NCI-H1105 (cell line): ENCODE results near the gene MEF2C.

Experiments used
- DNase-seq: peaks from one replicate; lab custom pipeline; 2025; lab: John Stamatoyannopoulos, UW

The MEF2C gene

DNA sequence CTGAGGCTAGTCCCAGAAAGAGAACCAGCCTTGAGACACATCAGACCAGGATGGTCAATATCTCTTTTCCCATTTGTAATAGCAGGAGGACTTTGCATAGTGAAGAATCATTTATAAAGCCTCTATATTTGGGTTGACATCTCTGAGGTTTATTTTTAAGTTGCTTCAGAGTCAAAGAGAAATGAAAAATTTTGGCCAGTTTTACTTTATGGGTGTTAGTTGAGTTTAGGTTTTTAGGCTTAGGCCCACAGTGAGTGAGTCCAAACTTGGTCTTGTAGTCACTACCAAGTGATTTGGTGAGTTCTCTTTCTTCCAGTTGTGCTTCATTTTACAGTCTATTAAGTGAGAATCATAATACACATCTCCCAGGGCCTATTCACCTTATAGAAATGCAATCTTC, 5.3 kb upstream of the MEF2C start:
- no peak for DNase-seq

DNA sequence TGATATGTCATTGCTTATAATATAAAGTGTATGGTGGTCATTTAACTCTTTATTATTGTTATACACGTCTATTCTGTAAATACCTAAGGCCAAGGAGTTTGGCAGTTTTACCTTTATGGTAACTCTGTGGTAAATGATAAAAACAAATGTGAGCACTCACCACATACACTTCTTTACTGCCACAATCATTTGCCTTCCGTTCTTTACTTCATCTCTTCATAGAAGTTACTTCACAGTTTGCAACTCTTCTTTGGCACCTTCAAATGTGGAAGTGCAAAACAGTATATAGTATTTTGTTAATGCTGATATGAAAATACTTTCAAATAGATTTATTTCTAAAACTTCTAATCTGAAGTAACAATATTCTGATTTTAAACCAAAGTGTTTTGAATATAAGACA, 4.4 kb upstream of the MEF2C start:
- DNase-seq: no peak

DNA sequence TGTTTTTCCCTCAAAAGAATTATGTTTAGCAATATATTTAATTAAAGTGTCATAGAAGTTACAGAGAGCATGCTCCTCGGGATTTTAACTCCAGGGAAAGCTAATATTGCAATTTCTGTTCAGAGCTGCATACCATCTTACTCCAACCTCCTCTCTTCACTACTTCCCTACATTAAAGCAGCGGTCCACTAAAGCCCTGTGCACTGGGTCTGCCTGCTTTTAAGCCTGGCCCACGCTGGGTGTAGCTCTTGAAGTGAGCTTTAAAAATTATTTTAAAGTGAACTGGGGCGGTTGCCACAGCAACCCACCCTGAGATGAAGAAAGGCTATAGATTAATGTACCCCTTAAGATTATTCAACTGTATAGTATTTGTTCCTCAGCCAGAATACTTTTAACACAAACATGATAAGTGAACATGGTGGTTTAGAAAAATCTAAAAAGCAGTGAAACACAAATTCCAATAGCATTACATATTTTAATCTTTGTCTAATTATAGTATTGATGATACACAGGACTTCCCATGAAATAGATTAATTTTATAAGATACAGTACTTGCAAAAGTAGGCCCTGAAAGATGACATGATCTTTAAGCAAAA, 3.9 kb upstream of the MEF2C start:
- no peak for DNase-seq

DNA sequence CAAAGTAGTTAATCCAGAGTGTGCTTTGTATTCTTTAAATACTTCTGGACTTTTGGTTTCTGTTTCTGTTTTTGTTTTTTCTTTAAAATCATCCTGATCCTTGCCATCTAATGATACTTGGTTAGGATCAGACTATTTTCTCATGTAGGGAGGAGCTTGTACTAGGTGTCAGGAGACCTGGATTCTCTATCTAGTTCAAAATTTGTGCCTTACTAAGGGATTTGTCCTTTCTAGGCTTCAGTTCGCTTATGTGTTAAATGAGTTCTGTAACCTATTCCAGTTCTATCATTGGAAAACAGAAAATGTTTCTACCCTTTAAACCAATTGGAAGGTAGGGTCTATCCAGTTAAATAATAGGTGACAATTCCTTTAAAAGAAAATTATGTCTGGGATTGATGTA, 3.3 kb upstream of the MEF2C start:
- no peak for DNase-seq

DNA sequence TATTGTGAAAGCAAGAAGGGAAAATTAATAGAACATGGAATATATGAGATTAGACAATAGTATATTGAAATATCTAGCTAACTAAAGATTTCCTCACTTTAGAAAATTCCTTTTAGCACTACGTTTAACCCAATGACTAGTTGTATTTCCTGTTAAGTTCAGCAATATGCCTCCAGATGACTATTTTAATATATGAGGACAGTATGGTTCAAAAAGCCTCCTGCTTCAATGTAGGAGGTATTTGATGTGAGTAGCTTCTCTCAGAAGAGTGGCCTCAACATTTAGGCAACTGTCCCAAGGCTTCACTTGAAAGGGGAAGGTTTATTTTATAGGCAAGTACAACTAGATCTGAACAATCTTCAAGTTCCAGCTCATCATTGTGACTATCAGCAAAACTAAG, 2.0 kb upstream of the MEF2C start:
- DNase-seq: no peak

DNA sequence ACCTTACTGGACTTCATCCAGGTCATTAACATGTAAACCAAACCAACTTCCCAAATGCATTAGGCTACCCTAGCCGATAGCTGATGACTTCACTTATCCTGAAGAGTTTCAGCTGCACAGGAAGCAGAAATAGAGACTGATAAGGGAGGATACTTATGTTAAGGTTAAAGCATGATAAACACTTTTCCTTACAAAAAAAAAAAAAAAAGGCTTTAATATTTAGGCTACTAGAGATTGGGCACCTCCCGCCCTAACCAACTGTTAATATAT, 1.6 kb upstream of the MEF2C start:
- no peak for DNase-seq

DNA sequence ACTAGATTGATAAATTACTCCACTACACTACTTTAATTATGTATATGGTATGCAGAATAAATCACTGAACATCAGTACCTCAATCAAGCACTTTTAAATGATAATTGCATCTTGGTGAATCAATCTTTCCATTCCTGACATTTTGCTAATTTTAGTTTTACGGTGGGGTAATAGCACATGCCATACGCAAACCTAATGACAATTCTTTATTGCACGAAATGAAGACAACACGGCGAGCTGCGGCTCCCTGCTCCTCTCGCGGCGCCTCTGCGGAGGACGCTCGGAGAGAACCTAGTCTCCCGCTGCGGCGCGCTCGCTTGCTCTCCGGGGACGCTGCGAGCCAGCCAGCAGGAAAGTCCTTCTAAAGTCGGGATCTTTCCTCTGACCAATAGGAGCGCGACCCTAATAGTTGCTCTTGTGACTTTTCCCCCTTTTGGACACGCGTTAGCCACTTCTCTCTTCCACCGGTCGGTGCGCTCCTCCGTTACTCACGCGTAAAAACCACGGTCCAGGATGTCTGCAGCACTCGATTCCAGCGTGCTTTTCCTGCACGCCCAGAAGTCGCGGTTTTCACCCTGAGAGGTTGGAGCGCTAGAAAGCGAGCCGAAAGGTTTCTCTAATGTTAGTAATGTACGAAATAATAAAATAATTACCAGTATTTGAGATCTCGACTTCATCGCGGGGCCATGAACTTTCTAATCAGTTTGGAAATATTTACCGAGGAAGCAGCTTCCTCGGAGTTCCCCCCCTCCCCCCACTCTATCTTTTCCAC, 1.0 kb upstream of the MEF2C start:
- peak; percentile 51 for DNase-seq

DNA sequence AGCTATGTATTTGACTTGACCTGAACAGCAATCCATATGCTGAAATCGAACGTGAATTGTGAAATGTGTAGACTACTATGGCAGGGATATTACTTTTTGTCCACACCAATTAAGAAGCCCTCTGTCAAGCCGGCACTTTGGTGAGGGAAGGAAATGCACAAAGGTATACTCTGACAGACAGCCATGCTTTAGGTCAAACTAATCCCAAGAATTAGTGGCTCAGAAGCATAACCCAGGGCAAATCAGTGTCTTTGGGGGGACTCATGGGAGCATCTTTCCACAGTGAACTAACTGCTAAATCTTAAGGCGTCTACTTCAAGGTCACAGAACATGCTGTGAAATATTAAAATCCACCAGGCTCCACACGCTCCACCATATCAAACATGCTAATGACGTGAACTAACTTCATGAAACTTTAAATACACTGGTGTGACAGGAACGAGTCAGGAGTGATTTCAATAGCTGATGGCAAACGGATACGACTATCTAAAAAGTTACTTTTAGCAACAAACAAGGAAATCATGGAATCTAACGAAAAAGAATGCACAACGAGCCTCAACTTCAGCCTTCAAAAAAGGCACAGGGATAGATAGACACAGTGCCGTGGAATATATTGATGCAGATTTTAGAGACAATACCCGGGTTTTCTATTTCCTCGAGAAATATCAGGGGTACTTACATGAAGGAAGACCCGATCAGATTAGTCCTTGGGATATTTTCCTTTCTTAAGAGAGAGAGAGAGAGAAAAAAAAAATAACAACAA, 527 bp downstream of the MEF2C start:
- DNase-seq: no peak

DNA sequence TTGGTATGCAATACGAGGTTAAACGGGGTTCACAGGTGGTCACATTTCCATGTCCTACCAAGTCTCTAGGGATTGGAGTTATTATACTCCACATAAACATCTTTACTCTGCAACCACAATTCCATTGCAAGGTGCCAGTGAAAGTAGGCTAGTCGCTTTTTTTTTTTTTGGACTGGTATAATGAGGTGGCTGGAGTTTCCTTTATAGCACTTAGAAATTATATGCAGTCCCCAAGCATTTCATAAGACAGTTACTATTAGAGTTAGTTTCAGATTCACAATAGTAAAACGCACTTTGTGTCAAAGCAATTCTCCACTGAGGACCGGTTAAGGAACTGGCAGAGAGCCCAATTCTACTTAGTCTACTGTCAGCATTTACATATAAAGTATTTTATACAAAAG, 1.4 kb downstream of the MEF2C start:
- DNase-seq: no peak

DNA sequence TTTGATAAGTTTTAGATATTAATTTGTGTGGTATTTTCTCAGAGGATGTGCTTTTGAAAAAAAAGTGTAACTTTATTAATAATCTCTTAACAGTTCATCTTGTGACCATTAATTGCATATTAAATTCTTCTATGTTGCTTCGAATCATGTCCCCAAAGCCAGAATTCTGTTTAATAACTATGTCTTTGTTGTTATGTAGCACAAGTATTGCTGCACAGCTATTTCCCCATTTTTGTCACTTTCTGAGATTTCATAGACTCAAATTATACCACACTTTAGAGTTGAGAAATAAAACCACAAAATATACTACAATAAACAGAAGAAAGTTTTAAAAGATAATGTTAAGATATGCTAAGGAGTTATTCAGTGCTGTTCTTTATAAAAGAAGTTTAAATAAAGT, 2.8 kb downstream of the MEF2C start:
- no peak for DNase-seq

DNA sequence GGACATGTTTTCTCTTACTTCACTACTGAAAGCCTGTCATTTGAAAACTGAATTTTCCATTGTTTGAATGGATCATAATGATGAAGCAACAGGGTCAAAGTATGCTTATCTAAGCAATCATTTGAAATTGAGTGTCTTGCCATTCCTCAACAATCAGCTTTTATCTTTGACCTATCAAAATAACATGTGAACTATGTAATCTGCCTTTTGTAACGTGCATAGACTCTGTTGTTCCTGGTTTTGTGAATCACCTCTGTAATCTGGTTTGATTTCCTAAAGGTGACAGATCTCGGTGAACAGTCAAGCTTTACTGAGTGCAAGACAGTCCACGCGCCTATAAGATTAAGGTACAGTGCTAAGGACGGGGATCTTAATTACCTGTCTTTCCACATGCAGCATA, 3.3 kb downstream of the MEF2C start:
- no peak for DNase-seq

DNA sequence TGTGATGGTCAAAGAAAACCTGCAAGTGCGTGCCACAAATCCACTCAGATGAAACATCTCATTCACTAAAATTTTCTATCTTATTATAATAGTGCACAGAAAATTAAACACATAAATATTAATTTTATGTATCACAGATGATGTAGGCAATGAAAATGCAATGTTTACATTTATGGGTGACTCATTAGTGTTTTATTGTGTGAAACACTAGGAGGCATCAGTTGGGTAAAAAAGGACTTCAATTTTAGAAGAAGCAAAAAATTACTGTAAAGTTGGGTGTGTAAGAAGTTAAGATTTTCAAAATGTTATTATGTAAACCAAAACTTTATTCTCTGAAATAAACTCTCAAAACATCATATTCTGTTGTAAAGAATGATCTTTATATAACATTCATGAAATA, 4.0 kb downstream of the MEF2C start:
- DNase-seq: no peak

DNA sequence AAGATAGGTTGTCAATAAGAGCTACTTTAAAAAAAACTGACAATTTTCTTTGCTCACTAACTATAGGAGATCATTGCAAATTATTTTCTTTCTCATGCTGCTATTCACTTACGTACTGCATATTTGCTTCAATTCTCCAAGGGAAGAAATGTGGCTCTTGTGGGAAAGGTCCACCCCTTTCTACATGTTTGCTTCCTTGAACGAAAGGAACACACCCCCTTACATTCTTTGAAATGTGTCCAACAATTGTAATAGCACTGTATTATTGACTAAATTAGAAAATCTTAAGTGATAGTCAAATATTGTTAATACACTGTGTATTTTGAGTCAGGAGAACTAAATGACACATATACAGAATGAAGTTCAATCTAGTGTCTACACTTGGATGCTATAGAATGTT, 5.2 kb downstream of the MEF2C start:
- no peak for DNase-seq

DNA sequence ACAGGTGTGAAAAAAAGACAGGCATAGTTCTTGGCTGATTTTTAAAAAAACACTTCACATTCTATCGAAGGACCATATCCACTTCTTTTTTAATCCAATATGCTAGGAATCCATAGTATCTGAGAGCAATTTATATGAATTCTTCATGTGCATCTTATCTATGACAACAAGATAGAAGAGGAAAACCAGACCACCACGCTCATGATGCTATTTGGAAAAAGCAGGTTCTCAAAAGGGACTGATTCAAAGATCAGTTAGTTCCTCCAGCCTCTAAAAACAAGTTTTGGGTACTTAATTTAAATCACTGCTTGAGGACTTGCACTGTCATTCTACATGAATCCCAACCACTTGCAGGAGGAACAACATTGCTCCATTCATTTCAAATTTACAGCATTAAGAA, 6.3 kb downstream of the MEF2C start:
- DNase-seq: no peak

DNA sequence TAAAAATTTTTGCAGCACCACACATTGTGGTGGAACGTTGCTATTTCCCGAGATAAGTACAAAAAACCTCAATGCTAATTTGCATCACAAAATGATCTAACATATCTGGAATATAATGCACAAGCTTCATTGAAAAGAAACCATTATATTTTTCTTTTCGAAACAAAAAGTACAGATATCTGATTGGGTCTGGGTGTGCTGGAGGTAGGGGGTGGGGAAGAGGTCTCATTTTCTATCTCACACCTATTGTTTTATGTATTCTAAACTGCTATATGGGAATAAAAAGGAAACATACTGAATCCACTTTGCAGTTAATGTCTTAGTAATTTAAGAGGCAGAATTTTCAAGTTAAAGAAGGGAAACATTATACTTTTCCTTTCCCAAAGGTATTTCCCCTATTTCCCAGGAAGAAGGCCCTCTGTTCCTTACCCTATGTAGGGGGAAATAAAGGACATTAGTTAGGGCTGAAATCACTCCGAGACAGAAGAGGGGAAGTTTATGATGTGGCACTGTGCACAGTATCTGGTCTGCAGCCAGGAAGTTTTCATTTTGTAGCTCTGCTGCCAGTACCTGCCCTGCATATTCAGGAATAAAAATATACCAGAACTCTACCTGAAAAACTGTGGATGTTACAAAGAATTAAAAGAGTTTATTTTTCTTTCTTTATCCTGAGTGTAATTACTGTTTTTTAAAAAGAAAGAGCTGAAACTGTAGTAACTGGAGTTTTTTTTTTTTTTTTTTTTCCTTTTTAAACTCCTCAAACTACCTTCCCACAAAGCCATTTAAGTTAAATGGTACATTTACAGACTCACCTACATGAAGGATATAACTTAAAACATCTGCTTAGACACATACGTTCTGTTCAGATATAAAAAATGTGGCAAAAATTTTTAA, 7.4 kb downstream of the MEF2C start:
- DNase-seq: no peak

DNA sequence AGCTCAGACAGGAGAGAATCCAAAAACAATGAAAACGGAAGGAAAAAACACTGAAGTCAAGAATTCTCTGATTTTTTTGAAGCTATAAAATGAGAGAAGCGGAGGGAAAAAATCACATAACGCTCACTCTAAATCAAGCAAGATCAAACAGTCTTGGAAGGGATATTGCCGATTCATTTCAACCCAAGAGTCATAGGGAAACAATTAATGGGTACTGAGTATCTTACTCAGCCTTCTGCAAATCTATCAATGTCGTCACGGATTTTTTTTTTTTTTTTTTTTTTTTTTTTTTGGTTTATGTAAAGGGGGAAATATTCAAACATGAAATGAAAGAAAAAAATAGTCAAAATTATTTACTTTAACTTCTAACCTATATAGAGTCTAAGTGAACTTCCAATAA, 9.5 kb downstream of the MEF2C start:
- no peak for DNase-seq

DNA sequence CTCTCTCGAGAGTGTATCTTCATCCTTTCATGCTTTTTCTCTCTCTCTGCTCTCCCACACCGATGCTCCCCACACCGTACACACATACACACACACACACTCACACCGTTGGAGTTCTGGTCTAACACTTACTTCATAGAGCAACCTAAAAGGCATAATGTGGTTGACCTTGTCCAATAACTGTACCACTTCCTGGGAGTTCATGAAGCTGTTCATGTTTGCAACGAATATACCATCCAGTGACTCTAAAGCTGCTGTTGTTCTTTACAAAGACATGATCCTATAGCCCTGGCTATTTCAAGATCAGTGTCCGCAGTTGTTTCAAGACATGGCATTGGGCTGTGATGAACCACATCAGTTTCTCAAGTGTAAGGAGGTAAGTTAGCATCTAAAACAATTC, 10.0 kb downstream of the MEF2C start:
- DNase-seq: no peak

DNA sequence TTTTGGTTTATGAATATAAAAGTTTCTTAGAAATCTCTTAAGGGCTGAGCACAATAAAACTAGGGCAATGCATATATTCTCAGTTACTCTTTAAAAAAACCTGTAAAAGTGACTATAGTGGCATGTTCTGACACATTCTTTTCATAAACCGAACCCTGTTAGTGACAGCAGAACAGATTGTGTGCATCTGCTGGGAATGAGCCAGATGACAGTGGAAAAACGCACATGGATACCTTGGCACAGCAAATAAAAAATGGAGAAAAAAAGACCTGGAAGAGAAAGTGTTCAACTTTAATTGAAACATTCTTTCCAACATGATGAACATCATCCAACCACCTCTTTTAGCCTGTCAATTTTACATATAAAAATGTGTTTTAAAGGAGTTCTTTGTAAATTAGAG, 12.7 kb downstream of the MEF2C start:
- DNase-seq: no peak

DNA sequence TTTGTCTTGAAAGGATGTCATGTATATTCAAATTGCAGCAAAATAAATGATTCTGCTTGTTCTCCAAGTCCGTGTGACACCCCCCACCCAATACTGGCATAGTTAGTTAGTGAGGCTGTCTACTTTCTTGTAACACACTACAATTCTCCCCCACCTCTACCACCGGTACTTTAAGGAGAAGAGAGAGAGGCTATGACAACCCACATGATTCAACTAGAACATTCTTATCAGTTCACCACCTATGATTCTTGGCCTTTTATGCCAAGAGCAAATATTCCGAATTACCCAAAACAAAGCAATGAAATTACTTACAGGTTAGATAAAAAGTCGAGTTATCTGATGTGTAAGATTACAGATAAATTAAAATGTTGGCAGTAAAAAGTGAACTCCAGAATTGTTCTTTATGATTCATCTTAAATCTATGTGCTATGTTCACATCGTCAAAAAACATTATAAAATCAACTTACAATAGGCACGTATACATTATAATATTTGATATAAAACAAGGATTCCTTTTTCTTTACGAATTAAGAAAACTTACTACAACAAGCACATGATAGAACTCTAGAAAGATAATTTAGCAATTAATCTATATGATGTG, 14.4 kb downstream of the MEF2C start:
- DNase-seq: no peak

DNA sequence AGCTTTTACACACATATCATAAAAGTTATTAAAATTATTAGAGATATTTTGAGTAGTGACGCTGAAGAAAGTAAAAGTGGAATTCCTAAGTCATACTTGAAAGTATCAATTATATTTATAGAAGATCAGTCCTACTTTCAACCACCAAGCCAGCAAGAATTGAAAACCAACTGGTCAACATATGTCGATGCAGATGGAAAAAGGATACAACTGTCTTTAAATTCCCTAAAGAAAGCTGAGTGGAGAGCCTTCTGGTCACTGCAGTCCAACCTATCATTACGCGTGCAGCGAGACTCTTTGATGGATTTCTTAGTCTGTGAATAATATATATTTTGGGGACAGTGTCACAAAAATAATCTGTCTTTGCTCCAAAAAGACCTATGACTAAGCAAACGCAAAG, 15.3 kb downstream of the MEF2C start:
- DNase-seq: no peak

DNA sequence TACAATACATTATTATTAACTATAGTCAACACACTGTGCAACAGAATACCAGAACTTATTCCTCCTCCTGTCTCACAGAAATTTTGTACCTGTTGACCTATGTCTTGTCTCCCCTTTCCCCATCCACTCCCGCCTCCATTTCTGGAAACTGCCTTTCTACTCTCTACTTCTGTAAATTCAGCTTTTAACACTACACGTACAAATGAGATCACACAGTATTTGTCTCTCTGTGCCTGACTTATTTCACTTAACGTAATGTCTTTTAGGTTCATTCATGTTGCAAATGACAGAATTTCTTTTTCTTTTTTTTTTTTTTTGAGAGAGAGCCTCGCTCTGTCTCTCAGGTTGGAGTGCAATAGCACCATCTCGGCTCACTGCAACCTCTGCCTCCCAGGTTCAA, 19.5 kb downstream of the MEF2C start:
- no peak for DNase-seq

DNA sequence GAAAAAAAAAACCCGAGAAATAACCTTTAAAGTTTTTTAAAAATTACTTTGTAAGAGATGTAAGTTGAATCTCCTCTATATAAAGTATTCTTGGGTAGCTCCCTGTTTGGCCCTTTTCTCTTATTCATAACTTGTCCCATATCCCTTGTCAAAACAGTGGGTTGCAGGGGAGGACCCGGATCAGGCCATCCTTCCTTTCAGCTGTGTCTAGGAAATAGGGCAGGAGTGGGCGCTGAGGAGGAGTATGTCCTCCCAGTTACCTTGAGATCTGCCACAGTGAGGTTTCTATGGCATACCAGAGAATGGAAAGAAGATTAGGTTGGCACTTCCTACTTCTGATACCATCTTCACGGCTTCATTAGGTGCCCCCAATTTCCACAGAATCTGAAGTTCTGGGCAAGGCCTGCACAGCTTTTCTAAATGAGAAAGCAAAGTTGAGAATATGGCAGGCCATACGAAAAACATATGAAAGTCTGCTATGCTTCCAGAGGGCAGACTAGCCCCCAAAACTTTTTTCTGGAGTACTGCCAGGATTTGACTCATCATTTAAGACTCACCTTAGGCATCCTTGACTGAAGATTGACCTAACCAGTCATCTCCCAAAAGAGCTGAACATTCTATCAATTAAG, 20.3 kb downstream of the MEF2C start:
- DNase-seq: no peak
